ENCODE results near the gene ANKRD60. TPM values are rescaled to one million over a fixed set of nuclear protein-coding genes. Genes with fewer than 3 reads are reported as not detected.

The ANKRD60 gene
- total RNA-seq, 1 experiment from 2014 or later = not detected

GRCh38 chr20:58179432-58180099 is 48.9 kb downstream of the ANKRD60 start:
- no peak overlapping the region for H4K5ac ChIP-seq (ENCODE audit: insufficient read length, low read depth, low read length)
- H3T11ph ChIP-seq (ENCODE audit: low read length) = no peak overlapping the region
- no peak overlapping the region for H4K91ac ChIP-seq (ENCODE audit: insufficient read length, low read depth, low read length)
- H3K4me1 Mint-ChIP-seq = peaks cover 14 to 23% of the 10 kb centered on the region in 2 experiments
- no peak overlapping the region for H3K56ac ChIP-seq (ENCODE audit: insufficient read length, low read depth, low read length)
- no peak overlapping the region for H2BK15ac ChIP-seq (ENCODE audit: low read depth, low read length)
- no peak overlapping the region for H2AFZ ChIP-seq (ENCODE audit: low read length)
- H4K8ac ChIP-seq (replicated peaks; ENCODE audit: insufficient read length, low read depth, low read length) = no peak overlapping the region
- no peaks in the 10 kb centered on the region; the same call in 1 of the 2 replicates for H3K4me1 ChIP-seq (ENCODE audit: insufficient read depth, low read length)
- H3K27ac ChIP-seq (ENCODE audit: insufficient read length, low read depth, low read length) = no peak overlapping the region
- H3K9me3 ChIP-seq (ENCODE audit: control insufficient read depth, low read depth, low read length) = no peaks in the 10 kb centered on the region
- peaks cover 1% of the 10 kb centered on the region; the same call in 1 of the 2 replicates for H3K27me3 ChIP-seq (ENCODE audit: insufficient read depth, low read length)
- no peaks in the 10 kb centered on the region for H3K23me2 ChIP-seq (ENCODE audit: insufficient read length, low read depth, low read length, poor library complexity, severe bottlenecking)
- H3K4me2 ChIP-seq (ENCODE audit: insufficient read depth, insufficient read length, low read length) = peak overlapping the region; percentile 20
- no peak overlapping the region for H2AK5ac ChIP-seq (ENCODE audit: insufficient read length, low read length)
- H3K9ac ChIP-seq (ENCODE audit: extremely low read depth, insufficient read length, low read length) = no peak overlapping the region
- H3K36me3 Mint-ChIP-seq (ENCODE audit: insufficient read depth in 1 of 3, low read depth in 3 of 3) = peaks cover 0 to 4% (median under 1%) of the 10 kb centered on the region in 3 experiments; a peak in 1 of 7 replicates
- peak; percentile 71 for DNase-seq
- H3K9me3 Mint-ChIP-seq = peaks cover 5 to 7% of the 10 kb centered on the region in 2 experiments; a peak in 4 of 5 replicates
- no peak overlapping the region for H2BK120ac ChIP-seq (ENCODE audit: low read depth, low read length, poor library complexity, severe bottlenecking)
- H3K79me2 ChIP-seq (ENCODE audit: insufficient read depth, low read length) = no peaks in the 10 kb centered on the region
- H3K23ac ChIP-seq (ENCODE audit: insufficient read length, low read depth, low read length) = no peak overlapping the region
- peaks cover 39% of the 10 kb centered on the region for H3K27me3 Mint-ChIP-seq (ENCODE audit: low read depth)
- no peak overlapping the region for H3K4ac ChIP-seq (ENCODE audit: low read depth, low read length)
- H2BK12ac ChIP-seq (ENCODE audit: insufficient read length, low read depth, low read length) = no peak overlapping the region
- WGBS (ENCODE audit: extremely low coverage, insufficient read length, low lambda C conversion rate) = no CpG with 5 or more reads among the region's 46 CpGs
- peak overlapping the region; percentile 60; the same call in 1 of the 2 replicates for H3K14ac ChIP-seq (ENCODE audit: insufficient read depth, low read length)
- H4K20me1 ChIP-seq (ENCODE audit: control insufficient read depth, insufficient read depth, insufficient read length) = no peaks in the 10 kb centered on the region
- no peak overlapping the region for H2BK5ac ChIP-seq (ENCODE audit: insufficient read length, low read length)
- H3K18ac ChIP-seq (ENCODE audit: insufficient read length, low read depth, low read length) = no peak overlapping the region
- H2BK20ac ChIP-seq (ENCODE audit: low read depth, low read length, poor library complexity, severe bottlenecking) = no peak overlapping the region
- peak; percentile 99 for TF ChIP-seq CTCF (conservative IDR thresholded peaks at IDR 0.05)
- no peak overlapping the region for H3K27ac Mint-ChIP-seq
- H3K4me3 Mint-ChIP-seq = peak overlapping the region; percentile 54 to 70
- no peaks in the 10 kb centered on the region for H3K79me1 ChIP-seq (ENCODE audit: insufficient read depth, low read depth, low read length, poor library complexity, severe bottlenecking)
